OCI-LY3 (cell line): Measurements from ENCODE around the gene USP31.
"Not testable (repeated sequence)": the region's sequence is repeated elsewhere in the genome, so short reads cannot be mapped to it uniquely, and the experiment has no call there.

Experiments used
- H2AFZ ChIP-seq: fragments of 200-600, 300-600 bp; shearing (Covaris generic); 2 replicates; pipeline ENCODE4 v1.6.0; 2014; ENCODE audit warnings: antibody characterized with exemption, low read depth, low read length
- H3K27ac ChIP-seq: fragments of 200-600, 300-600 bp; sonication (generic); 2 replicates; pipeline ENCODE4 v1.5.1; 2014; ENCODE audit warnings: mild to moderate bottlenecking, low read length, moderate library complexity, mixed read lengths
- H3K27me3 ChIP-seq: fragments of 200-600, 300-600 bp; sonication (generic); 2 replicates; pipeline ENCODE4 v1.6.1; 2014; ENCODE audit warnings: low read depth, low read length, mixed read lengths
- H3K36me3 ChIP-seq: fragments of 200-600, 300-600 bp; sonication (generic); replicated peaks from 2 replicates; pipeline ENCODE3; 2014; ENCODE audit warnings: low read depth, low read length, mixed read lengths
- H3K4me1 ChIP-seq: fragments of 300-600, 200-600 bp; sonication (generic); 2 replicates; pipeline ENCODE4 v1.6.1; 2014; ENCODE audit warnings: low read length, mixed read lengths
- H3K4me2 ChIP-seq: fragments of 200-600, 300-600 bp; sonication (generic); 2 replicates; pipeline ENCODE4 v1.6.1; 2014; ENCODE audit warnings: low read length, mixed read lengths
- H3K4me3 ChIP-seq: fragments of 300-600, 200-600 bp; sonication (generic); 2 replicates; pipeline ENCODE4 v1.5.1; 2014; ENCODE audit warnings: antibody characterized with exemption, mild to moderate bottlenecking, low read length, moderate library complexity
- H3K79me2 ChIP-seq: fragments of 300-600, 200-600 bp; shearing (Covaris generic); 2 replicates; pipeline ENCODE4 v1.6.1; 2014; ENCODE audit warnings: mild to moderate bottlenecking, low read length, mixed read lengths
- H3K9ac ChIP-seq: fragments of 300-600, 200-600 bp; shearing (Covaris generic); 2 replicates; pipeline ENCODE4 v1.6.0; 2014; ENCODE audit warnings: mild to moderate bottlenecking, low read length, moderate library complexity
- H3K9me3 ChIP-seq: fragments of 200-600, 300-600 bp; shearing (Covaris generic); 2 replicates; pipeline ENCODE4 v1.6.1; 2014; ENCODE audit warnings: low read length, mixed read lengths; ENCODE audit not compliant: insufficient read depth
- H4K20me1 ChIP-seq: fragments of 200-600, 300-600 bp; sonication (generic); 2 replicates; pipeline ENCODE4 v1.6.1; 2016; ENCODE audit warnings: low read length, mixed read lengths; ENCODE audit not compliant: insufficient read depth
- CTCF ChIP-seq: fragments of 200-600, 300-600 bp; sonication (generic); IDR thresholded peaks from 2 replicates; pipeline ENCODE4 v1.5.1; 2014; ENCODE audit warnings: antibody characterized with exemption, low read length, low read depth
- EZH2phosphoT487 ChIP-seq: fragments of 200-600 bp; shearing (Covaris generic); IDR thresholded peaks from 2 replicates; pipeline ENCODE4 v1.6.1; 2018; ENCODE audit warnings: antibody characterized with exemption, mixed run types, low read depth

Gene USP31

GRCh38 chr16:23103603-23104002 lies 45.6 kb downstream of the USP31 start:
- Histone ChIP-seq H3K36me3 (peaks cover 4% of the 10 kb centered on the region), H2AFZ (no peak overlapping the region), H3K9me3 (no peaks in the 10 kb centered on the region), H3K4me1 (no peaks in the 10 kb centered on the region), H3K9ac (no peak overlapping the region), H3K4me2 (no peak overlapping the region), H3K79me2 (no peaks in the 10 kb centered on the region), H3K4me3 (no peak overlapping the region), H3K27me3 (no peaks in the 10 kb centered on the region), H4K20me1 (no peaks in the 10 kb centered on the region), H3K27ac (no peak overlapping the region)
- no peak for TF ChIP-seq CTCF
- TF ChIP-seq EZH2phosphoT487, result no peak

GRCh38 chr16:23101012-23101550 lies 48.2 kb downstream of the USP31 start:
- H2AFZ ChIP-seq, result no peak overlapping the region

GRCh38 chr16:23096450-23096849 lies 52.8 kb downstream of the USP31 start:
- H3K4me3 ChIP-seq, H3K79me2 ChIP-seq, H3K9me3 ChIP-seq, H4K20me1 ChIP-seq, H3K36me3 ChIP-seq, H3K9ac ChIP-seq, H3K4me1 ChIP-seq, H2AFZ ChIP-seq, H3K27me3 ChIP-seq, H3K4me2 ChIP-seq, H3K27ac ChIP-seq: not testable (repeated sequence)

More at GRCh38 chr16:23101012-23101550, 48.2 kb downstream of the USP31 start:
- Histone ChIP-seq H3K9me3 (no peaks in the 10 kb centered on the region), H3K36me3 (peaks cover 4% of the 10 kb centered on the region), H3K9ac (no peak overlapping the region), H4K20me1 (no peaks in the 10 kb centered on the region), H3K27me3 (no peaks in the 10 kb centered on the region), H3K4me3 (no peak overlapping the region), H3K4me1 (no peaks in the 10 kb centered on the region), H3K79me2 (no peaks in the 10 kb centered on the region), H3K4me2 (no peak overlapping the region), H3K27ac (no peak overlapping the region)
- TF ChIP-seq CTCF (no peak), EZH2phosphoT487 (no peak)

GRCh38 chr16:23094136-23094535 lies 55.1 kb downstream of the USP31 start:
- not testable (repeated sequence) for H3K4me1 ChIP-seq, H3K27me3 ChIP-seq, H2AFZ ChIP-seq, H3K9me3 ChIP-seq, H4K20me1 ChIP-seq, H3K9ac ChIP-seq, H3K4me3 ChIP-seq, H3K27ac ChIP-seq, H3K79me2 ChIP-seq, H3K4me2 ChIP-seq
- peaks cover 10% of the 10 kb centered on the region for H3K36me3 ChIP-seq

- H4K20me1 ChIP-seq, result no peaks in the 10 kb centered on the region
- no peaks in the 10 kb centered on the region for H3K9me3 ChIP-seq
- no peak overlapping the region for H3K4me3 ChIP-seq
- H3K27ac ChIP-seq, result no peak overlapping the region
- H3K4me2 ChIP-seq, result no peak overlapping the region
- H3K9ac ChIP-seq, result no peak overlapping the region
- no peaks in the 10 kb centered on the region for H3K27me3 ChIP-seq
- H3K36me3 ChIP-seq, result peaks cover 11% of the 10 kb centered on the region
- TF ChIP-seq EZH2phosphoT487 (no peak), CTCF (no peak)
- H2AFZ ChIP-seq, result no peak overlapping the region
- H3K4me1 ChIP-seq, result no peaks in the 10 kb centered on the region
- H3K79me2 ChIP-seq, result no peaks in the 10 kb centered on the region
Observed at GRCh38 chr16:23092801-23093117, 56.5 kb downstream of the USP31 start.
